BE2C (cell line): ENCODE data around the gene SLC5A2.
A peak's percentile ranks its signal among the peaks of the same experiment; 100 is the strongest.

Source experiments
- DNase-seq: peaks from one replicate; pipeline ENCODE4 v3.0.0-alpha.2; 2020
- H3K27me3 ChIP-seq: fragments of 250-450 bp; sonication (Bioruptor Pico); 2 replicates; pipeline ENCODE4 v1.5.1; 2020; ENCODE audit warnings: mild to moderate bottlenecking
- H3K36me3 ChIP-seq: fragments of 250-450 bp; sonication (Bioruptor Pico); 2 replicates; pipeline ENCODE4 v1.5.1; 2020; ENCODE audit warnings: mild to moderate bottlenecking
- H3K4me1 ChIP-seq: fragments of 250-450 bp; sonication (Bioruptor Pico); 2 replicates; pipeline ENCODE4 v1.5.1; 2020
- H3K4me3 ChIP-seq: 2 replicates; pipeline ENCODE4 v1.5.1; 2011; ENCODE audit warnings: low read depth, low read length
- H3K9me3 ChIP-seq: fragments of 250-450 bp; sonication (Bioruptor Pico); 2 replicates; pipeline ENCODE4 v1.5.1; 2020
- TF ChIP-seq, protein P1 (sequence below): IDR thresholded peaks from 2 replicates; pipeline ENCODE4 v1.5.1; 2012; ENCODE audit warnings: mild to moderate bottlenecking, low read depth, low read length

The SLC5A2 gene

DNA sequence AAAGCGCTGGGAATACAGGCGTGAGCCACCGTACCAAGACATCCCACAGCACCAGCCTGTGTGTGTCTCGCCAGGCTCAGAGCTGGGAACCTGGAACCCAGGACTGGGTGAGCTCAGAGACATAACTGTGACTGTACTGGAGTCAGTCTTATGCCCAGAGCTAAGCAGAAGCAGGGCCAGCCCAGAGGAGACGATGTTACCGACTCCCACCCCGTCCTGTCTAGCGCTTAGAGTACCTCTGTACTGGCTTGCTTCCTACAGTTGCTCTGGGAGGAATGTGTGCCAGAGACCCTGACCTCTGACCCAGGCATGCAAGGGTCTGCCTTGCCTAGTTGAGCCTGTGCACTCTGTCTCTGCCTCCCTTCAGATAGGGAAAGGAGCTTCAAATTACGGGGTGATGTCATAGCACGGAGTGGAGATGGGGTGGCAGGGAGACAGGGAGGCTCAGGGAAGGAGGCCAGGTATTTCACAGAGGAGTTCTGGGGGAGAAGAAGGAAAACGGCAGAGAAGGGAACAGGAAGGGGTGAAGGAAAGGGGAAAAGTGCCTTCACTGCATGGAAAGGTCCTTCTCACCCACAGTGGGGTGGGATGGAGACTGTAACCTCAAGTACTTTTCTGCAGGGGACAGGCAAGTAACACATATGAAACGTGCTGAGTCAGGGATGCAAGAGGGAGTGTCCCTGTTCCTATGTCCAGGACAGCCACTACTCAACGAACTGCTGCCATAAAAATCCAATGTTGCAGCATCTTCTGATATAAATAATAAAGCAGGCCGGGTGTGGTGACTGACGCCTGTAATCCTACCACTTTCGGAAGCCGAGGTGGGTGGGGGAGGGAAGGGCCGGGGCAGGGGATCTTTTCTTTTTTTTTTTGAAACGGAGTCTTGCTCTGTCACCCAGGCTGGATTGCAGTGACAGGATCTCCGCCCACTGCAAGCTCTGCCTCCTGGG, 29.4 kb upstream of the SLC5A2 start:
- H3K4me1 ChIP-seq, result peaks cover 14% of the 10 kb centered on the region
- TF ChIP-seq, protein P1, sequence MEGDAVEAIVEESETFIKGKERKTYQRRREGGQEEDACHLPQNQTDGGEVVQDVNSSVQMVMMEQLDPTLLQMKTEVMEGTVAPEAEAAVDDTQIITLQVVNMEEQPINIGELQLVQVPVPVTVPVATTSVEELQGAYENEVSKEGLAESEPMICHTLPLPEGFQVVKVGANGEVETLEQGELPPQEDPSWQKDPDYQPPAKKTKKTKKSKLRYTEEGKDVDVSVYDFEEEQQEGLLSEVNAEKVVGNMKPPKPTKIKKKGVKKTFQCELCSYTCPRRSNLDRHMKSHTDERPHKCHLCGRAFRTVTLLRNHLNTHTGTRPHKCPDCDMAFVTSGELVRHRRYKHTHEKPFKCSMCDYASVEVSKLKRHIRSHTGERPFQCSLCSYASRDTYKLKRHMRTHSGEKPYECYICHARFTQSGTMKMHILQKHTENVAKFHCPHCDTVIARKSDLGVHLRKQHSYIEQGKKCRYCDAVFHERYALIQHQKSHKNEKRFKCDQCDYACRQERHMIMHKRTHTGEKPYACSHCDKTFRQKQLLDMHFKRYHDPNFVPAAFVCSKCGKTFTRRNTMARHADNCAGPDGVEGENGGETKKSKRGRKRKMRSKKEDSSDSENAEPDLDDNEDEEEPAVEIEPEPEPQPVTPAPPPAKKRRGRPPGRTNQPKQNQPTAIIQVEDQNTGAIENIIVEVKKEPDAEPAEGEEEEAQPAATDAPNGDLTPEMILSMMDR, result no peak

DNA sequence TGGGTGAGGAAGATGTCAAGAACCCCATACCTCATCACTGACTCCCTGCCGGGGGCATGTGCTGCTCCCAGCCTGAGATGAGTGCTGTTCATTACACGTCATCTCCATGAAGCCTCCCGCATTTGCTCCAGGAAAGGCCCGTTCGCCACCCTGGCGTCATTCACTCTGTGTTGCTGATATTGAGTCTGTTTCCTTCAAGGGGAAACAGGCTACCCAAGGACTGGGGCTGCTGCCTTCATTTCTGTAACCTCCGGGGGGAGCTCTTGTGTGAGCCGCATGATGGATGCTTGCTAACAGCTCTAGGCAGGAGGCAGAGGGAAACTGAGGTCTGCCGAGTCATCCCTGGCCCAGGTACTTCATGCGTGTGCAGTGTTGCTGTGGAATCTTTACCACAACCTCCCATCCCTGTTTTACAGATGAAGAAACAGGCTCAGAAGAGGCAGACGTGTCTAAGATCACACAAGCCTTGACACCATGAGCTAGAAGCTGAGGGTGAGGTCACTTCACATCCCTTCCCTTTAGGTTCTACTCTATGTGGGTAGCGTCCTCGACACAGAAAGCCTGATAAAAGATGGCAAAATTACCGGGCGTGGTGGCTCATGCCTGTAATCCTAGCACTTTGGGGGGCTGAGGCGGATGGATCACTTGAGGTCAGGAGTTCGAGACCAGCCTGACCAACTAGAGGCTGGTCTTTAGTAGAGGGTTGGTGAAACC, 27.2 kb upstream of the SLC5A2 start:
- peaks cover 14% of the 10 kb centered on the region for H3K4me1 ChIP-seq
- H3K4me3 ChIP-seq, result peak overlapping the region; percentile 27; the same call in 1 of the 2 replicates
- peak; percentile 53 for DNase-seq
- no peaks in the 10 kb centered on the region for H3K9me3 ChIP-seq
- no peaks in the 10 kb centered on the region for H3K27me3 ChIP-seq
- TF ChIP-seq, protein P1, result peak; percentile 57
- no peaks in the 10 kb centered on the region for H3K36me3 ChIP-seq

More for the DNA sequence above, 29.4 kb upstream of the SLC5A2 start:
- Histone ChIP-seq H3K36me3 (no peaks in the 10 kb centered on the region), H3K4me3 (no peak overlapping the region), H3K9me3 (no peaks in the 10 kb centered on the region), H3K27me3 (no peaks in the 10 kb centered on the region)
- no peak for DNase-seq

DNA sequence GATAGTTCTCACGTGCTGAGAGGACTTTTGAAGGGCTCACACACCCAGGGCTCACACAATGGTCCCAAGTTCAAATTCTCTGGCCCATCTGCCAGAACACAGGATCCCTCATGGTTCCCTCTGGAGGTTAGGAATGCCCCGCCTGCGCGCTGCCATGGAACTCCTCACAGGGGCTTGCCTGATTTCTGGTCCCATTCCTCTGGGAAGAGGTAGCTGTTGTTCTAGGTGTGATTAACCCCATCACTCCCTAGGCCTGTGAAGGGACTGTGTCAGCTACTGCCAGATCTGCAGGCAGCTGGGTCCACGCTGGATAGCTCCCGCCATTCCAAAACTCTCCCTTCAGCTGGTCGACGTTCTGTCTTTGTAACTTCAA, 25.9 kb upstream of the SLC5A2 start:
- no peak overlapping the region for H3K4me3 ChIP-seq

DNA sequence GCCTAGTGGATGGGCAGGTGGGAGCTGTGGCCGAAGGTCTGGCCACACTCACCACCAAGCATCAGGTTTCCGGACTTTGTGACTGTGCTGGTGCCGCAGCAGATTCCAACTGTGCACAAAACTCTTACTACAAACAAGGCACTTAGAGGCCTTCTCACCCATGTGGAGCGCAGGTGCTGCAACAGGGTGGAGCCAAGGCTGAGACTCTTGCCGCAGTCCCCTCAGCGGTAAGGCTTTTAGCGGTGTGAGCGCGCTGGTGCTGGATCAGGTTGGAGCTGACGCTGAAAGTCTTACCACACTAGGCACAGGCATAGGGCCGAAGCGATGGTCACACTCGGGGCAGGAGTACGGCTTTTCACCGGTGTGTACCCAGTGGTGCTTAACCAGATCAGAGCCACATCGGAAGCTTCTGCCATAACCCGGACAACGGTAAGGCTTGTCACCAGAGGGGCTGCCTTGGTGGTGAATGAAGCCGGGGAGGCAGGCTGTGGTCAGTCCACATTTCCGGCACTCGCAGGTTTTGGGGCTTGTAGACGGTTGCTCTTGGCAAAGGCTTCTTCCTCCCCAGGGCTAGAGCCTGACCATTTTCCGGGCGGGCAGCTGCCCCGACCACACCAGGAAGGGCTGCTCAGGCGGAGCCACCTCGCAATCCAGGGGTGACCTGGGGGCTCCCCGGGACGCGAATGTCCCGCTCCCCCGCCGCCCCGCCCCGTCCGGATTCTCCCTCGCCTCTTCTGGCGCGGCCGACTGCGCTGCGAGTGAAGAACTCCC, 24.7 kb upstream of the SLC5A2 start:
- DNase-seq, result peak; percentile 43
- Histone ChIP-seq H3K4me3 (peak overlapping the region; percentile 97), H3K36me3 (no peaks in the 10 kb centered on the region), H3K4me1 (peaks cover 8% of the 10 kb centered on the region), H3K27me3 (no peaks in the 10 kb centered on the region), H3K9me3 (no peaks in the 10 kb centered on the region)
- TF ChIP-seq, protein P1, result no peak

More for the DNA sequence above, 25.9 kb upstream of the SLC5A2 start:
- Histone ChIP-seq H3K36me3 (no peaks in the 10 kb centered on the region), H3K9me3 (no peaks in the 10 kb centered on the region), H3K27me3 (no peaks in the 10 kb centered on the region), H3K4me1 (peaks cover 8% of the 10 kb centered on the region)
- TF ChIP-seq, protein P1, result no peak
- DNase-seq, result no peak

DNA sequence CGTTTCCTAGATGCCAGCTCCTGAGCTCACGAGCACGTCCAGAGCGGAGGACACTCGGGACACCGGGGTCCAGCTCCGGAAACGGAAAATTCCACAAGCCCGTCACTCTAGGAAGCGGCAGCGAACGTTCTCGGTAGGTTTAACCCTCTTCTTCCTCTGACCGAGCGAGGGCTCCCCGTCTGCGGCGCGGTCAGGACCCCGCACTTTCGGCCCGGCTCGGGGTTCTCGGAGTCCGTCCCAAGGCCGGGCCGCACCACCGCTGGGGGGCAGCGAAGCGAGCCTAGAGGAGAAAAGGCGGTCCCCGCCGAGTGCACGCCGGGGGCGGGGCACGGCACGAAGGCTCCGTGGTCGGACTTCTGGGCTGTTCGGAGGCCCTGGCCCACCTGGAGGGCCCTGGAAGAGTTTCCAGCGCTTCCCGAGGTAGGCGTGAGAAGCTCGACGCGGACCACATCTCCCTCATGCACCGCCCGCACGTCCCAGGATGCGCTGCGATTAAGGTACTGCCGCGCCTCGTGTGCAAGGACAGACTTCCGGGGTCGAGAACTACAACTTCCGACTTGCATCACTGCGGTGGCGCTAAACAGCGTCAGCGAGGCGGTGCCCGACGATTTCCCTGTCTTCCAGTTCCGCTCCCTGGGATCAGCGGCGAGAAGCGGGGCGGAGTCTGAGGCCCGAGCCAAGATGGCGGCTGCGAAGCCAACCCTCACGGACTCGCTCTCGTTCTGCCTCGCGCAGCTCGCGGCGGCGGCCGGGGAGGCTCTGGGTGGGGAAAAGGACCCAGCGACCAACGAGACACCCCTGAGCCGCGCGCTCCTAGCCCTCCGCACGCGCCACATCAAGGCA, 23.9 kb upstream of the SLC5A2 start, which contains the start of gene ARMC5:
ARMC5 (plus strand) TSS at position 658 of the 843 bp plus-strand sequence; CDS start at position 682, 24 bp downstream.
- peak; percentile 98 for DNase-seq
- TF ChIP-seq, protein P1, result peak; percentile 55
- H3K27me3 ChIP-seq, result no peaks in the 10 kb centered on the region
- peak within 1 kb of the TSS; percentile 97 for H3K4me3 ChIP-seq
- peaks cover 8% of the 10 kb centered on the region for H3K4me1 ChIP-seq
- no peaks in the 10 kb centered on the region for H3K36me3 ChIP-seq
- H3K9me3 ChIP-seq, result no peaks in the 10 kb centered on the region
